Activated CD8-positive, alpha-beta memory T cell treated with anti-CD3 and anti-CD28 coated beads for 1 hour (primary cell): Measurements from ENCODE around the gene GRIN2D.
"Not testable (repeated sequence)": the region's sequence is repeated elsewhere in the genome, so short reads cannot be mapped to it uniquely, and the experiment has no call there.

Experiments
- DNase-seq, 2 donors: peaks; one replicate each; pipeline ENCODE4 v3.0.0-alpha.2; 2020; ENCODE audit warnings: low read depth in 1 of 2; ENCODE audit errors: extremely low read depth in 1 of 2

The GRIN2D gene

DNA sequence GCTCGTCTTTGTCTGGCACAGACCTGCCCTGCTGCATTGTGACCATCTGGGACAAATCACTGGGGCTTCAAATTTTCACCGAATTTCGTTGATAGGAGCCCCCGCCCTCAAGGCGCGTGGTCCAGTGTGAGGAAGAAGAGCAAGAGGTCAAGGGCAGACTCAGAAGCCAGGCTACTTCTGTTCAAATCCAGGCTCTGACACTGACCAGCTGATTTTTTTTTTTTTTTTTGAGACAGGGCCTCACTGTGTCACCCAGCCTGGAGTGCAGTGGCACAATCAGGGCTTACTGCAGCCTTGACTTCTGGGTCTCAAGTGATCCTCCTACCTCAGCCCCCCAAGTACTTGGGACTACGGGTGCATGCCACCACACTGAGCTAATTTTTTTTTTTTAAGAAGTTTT, 22.1 kb upstream of the GRIN2D start:
- no peak for DNase-seq

DNA sequence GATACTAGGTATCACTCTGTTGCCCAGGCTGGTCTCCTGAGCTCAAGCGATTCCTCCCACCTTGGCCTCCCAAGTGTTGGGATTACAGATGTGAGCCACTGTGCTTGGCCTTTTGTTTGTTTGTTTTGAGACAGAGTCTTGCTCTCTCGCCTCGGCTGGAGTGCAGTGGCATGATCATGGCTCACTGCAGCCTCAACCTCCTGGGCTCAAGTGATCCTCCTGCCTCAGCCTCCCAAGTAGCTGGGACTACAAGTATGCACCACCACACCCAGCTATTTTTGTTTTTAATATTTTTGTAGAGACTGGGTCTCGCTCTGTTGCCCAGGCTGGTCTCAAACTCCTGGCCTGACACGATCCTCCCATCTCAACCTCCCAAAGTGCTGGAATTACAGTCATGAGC, 21.7 kb upstream of the GRIN2D start:
- not testable (repeated sequence) for DNase-seq

DNA sequence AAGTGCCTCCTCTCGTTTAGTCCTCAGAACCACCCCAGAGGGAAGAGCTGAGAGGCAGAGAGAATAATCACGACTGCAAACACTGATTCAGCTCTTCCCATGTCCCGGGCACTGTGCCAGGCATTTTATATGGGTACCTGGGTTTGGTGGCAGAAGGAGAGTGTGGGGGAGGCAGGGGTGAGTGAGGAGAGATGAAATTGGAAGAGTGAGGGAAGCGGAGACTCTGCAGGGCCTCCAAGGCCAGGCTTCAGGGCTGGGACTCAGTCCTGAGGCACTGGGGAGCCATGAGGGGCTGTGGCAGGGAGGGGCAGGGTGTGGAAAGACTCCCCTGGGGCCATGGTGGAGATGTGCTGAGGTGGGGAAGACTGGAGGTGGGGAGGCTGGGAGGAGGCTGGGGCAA, 20.6 kb upstream of the GRIN2D start:
- DNase-seq, result no peak

DNA sequence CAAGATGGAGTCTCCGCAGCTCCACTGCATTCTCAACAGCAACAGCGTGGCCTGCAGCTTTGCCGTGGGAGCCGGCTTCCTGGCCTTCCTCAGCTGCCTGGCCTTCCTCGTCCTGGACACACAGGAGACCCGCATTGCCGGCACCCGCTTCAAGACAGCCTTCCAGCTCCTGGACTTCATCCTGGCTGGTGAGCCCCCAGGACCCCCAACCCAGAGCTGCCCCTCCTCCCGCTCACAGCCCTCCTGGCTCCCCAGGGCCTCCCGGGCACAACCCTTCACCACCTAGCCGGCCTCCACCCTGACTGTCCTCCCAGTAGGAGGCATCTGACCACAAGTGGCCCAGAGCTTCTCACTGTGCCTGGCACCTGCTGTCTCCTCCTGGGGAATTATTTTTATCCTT, 19.9 kb upstream of the GRIN2D start:
- no peak for DNase-seq

DNA sequence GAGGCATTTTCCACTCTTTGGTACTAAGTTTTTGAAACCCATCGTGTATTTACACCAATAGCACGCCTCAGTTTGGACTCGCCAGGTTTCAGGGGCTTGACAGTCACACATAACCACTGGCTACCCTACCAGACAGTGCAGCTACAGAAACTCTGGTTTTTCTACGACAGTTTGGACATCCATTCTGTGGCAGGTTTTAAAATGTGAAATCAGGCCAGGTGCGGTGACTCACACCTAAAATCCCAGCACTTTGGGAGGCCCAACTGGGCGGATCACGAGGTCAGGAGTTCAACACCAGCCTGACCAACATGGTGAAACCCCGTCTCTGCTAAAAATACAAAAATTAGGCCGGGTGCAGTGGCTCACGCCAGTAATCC, 15.3 kb upstream of the GRIN2D start:
- no peak for DNase-seq

DNA sequence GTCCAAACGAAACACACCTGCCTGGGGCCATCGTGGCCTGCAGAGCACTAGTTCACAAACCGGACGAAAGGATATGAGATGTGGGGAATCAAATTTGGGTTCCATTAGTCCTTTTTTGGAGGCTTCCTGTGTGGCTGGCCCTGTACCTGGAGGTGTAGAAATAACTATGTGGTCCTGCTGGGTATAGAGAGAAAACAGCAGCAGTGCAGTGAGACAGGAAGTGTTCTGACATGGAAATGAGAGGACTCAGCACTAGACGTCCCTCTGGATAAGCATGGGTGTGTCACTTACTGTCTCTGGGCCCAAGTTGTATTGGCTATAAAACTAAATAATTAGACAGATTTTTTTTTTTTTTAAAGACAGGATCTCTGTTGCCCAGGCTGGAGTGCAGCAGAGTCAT, 14.4 kb upstream of the GRIN2D start:
- no peak for DNase-seq

DNA sequence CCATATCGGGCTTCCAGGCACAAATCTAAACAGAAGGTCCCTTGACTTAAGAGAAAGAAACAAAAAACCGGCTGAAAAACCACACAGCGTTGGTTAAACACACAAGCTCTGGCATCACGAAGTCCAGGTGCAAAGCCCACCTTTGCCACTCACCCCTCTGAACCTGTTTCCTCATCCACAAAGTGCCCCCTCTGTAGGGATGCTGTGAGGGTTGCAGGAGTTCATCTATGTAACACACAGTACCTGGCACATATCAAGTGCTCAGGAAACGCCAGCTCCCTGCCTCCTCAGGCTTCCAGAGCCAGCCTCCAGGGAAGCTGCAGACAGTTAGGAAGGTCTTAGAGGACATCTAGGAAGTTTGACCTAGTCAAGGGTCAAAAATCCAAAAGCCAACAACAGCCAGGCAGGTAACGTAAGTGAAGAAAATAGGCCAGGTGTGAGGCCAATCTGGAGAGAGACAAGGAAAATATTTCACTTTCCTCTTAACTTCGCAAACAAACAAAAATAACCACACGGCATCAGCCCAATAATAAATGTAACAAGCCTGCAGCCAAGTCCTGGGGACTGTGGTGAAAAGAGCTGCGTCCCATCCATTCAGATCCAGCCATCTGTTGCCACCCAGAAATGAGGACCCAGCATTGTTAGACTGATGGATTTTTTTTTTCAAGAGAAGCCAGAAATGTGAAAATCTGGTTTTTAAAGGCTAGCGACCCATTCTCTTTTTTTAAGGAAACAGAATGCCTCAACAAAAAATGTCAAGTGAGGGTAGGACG, 12.1 kb upstream of the GRIN2D start:
- no peak for DNase-seq

DNA sequence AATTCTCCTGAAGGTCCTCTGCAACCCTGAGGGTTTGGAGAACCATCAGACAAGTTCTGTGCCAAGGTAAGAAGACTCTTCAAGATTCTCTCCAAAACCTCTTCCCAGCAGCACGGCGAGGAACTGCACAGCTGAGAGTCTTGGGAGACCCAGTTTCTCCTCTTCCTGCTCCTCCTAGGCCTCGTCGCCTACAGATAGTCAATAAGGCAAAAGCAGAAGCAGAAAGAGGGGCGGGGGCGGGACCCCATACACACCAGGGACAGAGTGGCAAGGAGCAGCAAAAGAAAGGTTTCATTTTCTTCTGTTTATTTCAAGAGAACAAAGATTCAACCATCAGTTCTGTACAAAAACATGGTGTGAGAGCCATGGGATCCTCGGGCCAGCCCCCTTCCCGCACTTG, 11.2 kb upstream of the GRIN2D start:
- DNase-seq, result no peak

DNA sequence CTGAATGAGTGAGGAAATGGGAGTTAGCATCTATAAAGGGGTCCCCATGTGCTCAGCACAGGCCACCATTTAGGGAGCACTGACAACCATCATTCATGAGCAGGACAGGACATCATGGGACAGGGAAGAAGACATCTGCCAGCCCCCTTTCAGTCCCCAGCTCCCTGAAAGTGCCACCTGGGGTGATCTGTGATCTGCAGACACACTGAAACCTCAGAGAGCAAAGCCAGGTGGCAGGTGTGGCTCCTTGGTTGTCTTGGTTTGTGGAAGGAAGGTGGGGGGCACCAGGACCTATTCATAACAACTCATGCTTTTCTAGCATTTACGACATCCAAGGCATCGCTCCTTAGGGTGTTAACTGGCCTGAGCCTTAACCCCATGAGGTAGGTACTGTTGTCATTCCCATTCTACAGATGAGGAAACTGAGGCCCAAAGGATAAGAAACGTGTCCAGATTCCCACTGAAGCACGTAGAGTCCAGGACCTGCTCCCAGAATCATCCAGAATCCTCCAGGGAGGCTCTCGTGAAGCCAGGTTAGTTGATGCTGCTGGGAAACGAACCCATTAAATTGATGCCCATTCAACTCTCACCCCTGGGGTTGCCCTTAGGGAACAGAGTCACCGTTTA, 7.9 kb upstream of the GRIN2D start:
- DNase-seq, result no peak

DNA sequence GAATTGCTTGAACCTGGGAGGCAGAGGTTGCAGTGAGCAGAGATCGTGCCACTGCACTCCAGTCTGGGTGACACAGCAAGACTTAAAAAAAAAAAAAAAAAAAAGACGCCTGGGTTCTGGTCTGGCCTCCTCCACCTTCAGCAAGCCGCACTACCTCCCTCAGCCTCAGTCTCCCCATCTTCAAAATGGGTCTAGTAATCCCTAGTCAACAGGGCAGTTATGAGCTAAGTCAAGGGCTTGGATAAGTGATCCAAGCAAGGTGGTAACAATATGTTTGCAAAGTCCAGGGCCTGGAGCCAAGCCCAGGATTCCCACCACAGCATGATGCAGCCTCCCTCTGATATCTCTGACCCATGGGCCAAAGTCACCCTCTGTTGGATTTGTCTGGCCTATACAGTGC, 6.5 kb upstream of the GRIN2D start:
- no peak for DNase-seq

DNA sequence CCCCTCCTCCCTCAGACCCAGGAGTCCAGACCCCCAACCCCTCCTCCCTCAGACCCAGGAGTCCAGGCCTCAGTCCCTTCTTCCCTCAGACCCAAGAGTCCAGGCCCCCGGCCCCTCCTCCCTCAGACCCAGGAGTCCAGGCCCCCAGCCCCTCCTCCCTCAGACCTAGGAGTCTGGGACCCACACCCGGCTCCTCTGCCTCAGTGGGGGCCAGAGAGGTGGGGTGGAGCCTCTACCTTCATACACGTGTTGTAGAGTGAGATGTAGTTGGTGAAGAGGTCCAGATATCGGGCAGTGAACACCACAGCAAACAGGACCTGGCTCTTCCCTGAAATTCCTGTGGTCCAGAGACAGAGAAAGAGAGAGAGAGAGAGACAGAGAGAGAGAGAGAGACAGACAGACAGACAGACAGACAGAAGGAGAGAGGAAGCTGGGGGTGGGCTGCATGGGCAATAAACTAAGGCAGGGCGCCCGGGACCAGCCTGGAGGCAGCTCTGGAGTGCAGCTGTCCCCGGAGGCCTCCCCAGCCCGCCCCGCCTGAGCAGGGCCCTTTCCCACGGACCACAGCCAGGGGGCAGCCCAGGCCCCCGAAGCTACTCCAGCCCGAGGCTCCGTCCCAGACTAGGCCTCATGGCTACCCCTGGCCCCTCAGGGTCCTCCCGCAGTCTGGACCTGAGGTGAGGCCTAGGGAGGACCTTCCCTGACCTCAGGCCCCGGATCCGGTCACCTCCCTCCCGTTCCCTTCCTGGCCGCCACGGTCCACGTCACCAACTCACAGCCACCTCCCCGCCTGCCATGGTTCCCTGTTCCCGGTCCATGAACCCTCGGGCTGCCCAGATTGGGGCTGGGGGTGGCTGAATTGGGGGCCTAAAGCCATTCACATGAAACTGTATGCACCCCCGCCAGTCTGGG, 3.0 kb upstream of the GRIN2D start:
- peak in 1 of 2 donors; percentile 54 for DNase-seq

DNA sequence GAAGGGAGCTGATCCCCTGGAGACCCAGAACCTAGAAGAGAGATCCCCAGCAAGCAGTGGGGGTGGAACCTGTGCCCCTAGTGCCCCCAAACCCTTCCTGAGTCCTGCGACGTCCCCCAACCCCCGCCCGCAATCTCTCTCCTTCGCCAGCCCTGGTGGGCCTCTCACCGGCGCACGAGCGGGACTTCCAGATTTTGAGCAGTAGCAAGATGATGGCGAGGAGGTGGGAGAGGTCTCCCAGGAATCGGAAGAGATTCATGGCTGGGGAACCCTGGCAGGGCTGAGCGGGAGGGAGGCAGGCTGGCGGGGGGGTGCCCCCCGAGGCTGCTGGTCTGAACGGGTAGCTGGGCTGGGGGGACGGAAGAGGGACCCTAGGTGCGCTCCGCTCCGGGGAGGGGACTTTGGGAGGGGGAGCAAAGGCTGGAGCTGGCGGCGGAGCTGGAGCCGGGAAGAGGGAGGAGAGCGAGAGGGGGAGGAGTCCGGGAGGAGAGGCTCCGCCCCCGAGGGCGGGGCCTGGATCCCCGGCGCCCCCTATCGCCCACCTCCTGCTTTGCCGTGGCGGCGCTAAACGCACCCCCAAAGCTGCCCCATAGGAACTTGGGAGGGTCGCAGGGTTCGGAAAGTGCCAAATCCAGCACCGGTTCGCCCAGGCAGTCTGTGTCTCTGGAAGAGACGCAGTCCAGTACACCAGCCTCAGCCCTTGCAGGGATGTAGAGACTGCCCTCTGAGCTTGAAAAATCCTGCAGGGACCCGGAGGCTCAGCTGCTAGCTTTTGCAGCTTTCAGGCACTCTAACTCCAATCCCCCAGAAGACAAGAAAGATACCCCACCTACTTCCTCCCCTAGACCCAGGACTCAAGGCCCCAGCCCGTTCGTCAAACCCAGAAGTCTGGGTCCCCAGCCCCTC, 2.1 kb upstream of the GRIN2D start, which contains the start of gene KDELR1:
Gene KDELR1 (minus strand): TSS at position 452 of the 906 bp plus-strand sequence. CDS start 193 bp downstream, at position 259.
- peak in 1 of 2 donors; percentile 66 for DNase-seq

DNA sequence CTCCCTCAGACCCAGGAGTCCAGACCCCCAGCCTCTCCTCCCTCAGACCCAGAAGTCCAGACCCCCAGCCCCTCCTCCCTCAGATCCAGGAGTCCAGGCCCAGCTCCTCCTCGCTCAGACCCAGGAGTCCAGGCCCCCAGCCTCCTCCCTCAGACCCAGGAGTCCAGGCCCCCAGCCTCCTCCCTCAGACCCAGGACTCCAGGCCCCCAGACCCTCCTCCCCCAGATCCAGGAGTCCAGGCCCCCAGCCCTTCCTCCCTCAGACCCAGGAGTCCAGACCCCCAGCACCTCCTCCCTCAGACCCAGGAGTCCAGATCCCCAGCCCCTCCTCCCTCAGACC, 1.5 kb upstream of the GRIN2D start:
- not testable (repeated sequence) for DNase-seq

DNA sequence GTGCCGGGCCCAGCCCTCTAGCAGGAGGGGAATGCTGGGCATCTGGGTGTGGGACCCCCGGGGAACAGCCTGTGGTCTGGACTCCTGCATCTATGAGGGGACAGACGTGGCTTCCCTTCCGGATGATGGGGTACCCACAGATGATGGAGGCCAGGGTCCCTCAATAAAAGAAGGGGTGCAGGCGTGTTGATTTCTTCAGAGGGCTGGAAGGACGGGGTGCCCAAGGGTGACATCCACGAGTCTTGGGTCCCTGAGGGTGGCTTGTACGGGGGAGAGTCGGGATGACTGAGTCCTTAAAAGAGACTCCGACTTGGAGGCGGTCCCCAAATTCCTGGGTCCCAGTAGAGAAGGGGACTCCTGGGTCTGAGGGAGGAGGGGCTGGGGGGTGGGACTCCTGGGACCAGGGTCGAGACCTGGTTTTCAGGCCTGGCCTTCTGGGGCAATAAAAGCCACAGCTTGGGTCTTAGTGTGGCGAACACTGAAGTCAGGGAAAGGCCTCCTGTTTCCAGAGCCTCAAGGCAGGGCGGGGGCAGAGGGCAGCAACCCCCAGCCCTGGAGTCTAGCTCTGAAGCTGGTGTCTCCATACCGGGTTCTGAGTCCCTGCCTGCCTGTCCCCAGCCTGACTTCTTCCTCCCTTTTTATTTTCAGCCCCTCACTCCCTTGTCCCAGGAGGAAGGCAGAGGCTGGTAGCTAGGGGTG, 459 bp upstream of the GRIN2D start:
- DNase-seq, result no peak

DNA sequence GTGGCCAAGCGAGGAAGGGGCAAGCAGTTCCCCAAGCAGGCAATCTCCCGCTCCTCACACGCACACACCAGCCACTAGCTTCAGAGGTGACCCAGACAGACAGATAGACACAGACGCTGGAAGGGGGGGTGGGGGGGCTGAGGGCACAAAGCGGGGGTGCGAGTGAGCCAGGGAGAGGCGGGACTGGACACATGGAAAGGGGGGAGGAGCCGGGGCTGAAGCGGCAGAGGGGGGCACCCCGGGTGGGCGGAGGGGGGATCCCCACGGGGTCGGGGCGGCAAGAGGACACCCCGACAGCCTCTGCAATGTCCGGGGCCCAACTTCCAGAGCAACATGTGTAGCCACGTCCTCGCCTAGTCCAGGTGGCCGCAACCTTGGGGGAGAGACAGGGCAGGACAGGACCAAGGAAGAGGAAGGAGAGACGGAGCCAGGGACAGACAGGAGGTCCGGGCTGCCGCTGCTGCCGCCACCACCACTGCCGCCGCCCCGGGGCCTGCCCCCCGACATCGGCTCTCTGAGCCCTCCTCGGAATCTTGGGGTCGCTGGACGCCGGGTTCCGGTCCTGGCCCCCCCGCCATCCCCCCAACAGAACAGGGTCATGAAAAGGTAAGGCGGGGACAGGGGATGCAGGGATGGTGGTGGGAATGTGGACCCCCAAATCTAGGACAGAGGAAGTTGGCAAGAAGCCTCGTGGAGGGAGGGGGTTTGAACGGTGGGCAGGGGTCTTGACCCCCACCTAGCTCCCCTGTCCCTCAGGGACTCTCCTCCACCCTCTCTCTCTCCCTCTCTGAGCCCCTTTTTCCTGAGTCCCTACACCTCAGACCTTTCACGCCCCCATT, 1.1 kb downstream of the GRIN2D start:
- no peak for DNase-seq

DNA sequence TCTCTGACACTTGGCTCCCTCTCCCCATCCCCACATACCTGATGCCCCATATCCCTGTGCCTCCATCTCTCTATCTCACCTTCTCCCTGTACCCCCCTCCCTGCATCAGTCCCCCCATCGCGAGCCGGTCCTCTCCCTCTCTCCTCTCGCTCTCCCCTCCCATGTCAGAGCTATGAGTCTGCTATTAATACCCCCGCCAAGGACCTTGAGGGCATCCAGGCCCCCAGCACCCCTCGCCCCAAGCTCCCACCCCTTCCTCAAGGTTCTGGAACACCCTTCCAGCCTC, 1.6 kb downstream of the GRIN2D start:
- DNase-seq, result no peak

DNA sequence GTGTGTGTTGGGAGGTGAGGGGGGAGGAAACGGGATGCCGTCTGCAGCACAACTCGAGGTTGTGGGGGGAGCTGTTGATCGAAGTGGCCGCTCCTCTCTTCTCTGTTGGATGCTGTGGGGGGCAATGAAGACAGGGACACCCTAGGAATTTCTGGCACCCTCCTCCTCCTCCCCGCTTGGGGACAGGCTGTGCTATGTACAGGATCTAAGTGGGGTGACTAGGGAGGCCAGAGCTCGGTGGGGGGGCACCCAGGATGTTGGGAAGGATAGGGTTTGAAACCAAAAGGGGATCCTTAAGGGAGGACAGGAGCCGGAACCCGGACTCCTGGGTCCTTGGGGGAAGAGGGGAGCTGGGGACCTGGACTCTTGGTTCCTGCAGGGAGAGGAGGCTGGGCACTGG, 2.0 kb downstream of the GRIN2D start:
- no peak for DNase-seq

DNA sequence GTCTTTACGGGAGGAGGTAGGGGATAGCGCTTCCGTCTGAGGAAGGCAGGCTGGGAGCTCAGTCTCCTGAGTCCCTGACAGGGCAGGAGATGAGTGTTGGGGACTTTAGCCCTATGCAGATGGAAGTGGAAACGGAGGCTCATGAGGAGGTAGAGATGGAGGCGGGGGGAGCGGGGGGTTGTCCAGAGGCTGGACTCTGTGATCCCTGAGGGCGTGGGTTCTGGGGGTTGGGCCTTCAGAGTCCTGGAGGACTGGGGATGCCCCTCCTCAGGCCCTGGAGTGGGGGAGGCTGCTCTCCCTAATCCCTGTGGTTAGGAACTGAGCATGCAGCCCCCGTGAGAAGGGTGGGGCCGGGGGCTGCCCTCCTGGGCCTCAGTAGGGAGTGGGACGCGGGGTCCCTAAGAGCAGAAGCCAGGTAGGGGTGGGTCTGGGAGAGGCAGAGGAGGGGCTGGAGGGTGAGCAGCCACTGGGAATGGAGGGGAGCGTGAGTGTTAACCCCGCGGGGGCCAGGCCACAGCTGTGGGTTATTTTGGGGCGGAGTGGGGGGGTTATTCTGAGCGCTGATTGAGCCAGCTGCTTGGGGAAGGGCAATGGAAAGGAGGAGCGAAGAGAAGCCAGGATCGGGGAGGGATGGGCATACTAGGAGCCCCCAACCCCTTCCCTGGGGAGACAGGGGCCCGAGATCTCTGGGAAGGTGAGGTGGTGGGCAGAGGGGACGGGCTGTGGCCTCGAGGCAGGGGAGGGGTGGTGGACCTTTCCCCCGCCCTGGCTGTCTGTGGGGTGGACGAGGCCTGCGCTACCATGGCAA, 2.8 kb downstream of the GRIN2D start:
- DNase-seq, result no peak

DNA sequence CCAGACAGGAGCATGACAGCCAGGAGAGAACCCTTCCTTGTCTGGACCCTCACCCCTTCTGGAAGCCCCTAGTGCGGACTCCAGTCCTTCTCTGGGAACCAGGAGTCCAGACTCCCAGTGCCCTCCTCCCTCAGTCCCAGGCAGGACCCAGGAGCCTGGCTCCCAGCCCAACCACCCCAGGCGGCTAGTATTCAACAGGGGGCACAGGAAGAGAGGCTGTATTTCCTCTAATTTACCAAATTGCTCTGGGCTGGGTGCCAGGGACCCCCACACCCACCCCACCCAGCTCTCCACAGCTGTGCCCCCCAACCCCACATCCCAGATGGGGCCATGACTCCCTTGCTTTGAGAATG, 3.3 kb downstream of the GRIN2D start:
- no peak for DNase-seq
